CD4-positive, CD25-positive, alpha-beta regulatory T cell (primary cell): ENCODE measurements around the gene ZNF423. TPM values are rescaled to one million over a fixed set of nuclear protein-coding genes. Genes with fewer than 3 reads are reported as not detected.

Experiments used
- ATAC-seq, 2 donors: fragments of 150-1000 bp; cut with Tn5 transposase; one replicate each; pipeline ENCODE4 v1.10.0; 2021; ENCODE audit warnings: low read depth in 2 of 2, moderate number of reproducible peaks in 2 of 2, moderate library complexity in 1 of 2
- DNase-seq, 3 donors: peaks; one replicate each; pipeline versions ENCODE4 v3.0.0 to v3.0.0-alpha.2; 2012 to 2022; ENCODE audit warnings: mixed read lengths in 1 of 3
- H3K27ac ChIP-seq: one replicate; pipeline ENCODE4 v1.7.0; 2013; ENCODE audit warnings: mild to moderate bottlenecking, low read length; ENCODE audit not compliant: insufficient read depth, poor library complexity, severe bottlenecking
- H3K27me3 ChIP-seq: one replicate; pipeline ENCODE4 v1.7.0; 2013; ENCODE audit warnings: low read length; ENCODE audit not compliant: control insufficient read depth, insufficient read depth
- H3K36me3 ChIP-seq: one replicate; pipeline ENCODE4 v1.7.0; 2013; ENCODE audit warnings: mild to moderate bottlenecking, low read length, moderate library complexity; ENCODE audit not compliant: control insufficient read depth, insufficient read depth
- H3K4me1 ChIP-seq: 2 replicates; pipeline ENCODE4 v1.7.0; 2013; ENCODE audit warnings: mild to moderate bottlenecking, low read length; ENCODE audit not compliant: insufficient read depth, control insufficient read depth, poor library complexity, severe bottlenecking
- H3K4me3 ChIP-seq: one replicate; pipeline ENCODE4 v1.7.0; 2013; ENCODE audit warnings: low read depth, mild to moderate bottlenecking, low read length, moderate library complexity
- H3K9me3 ChIP-seq, 2 experiments: 1 replicate in 1 of 2; 2 replicates in 1 of 2; pipeline ENCODE4 v1.7.0; 2013; ENCODE audit warnings: low read length in 2 of 2, mild to moderate bottlenecking in 1 of 2, moderate library complexity in 1 of 2; ENCODE audit not compliant: control insufficient read depth in 2 of 2
- H3K27ac Mint-ChIP-seq, 3 donors: one replicate each; pipeline ENCODE4 v1.8.0; 2020 to 2022; ENCODE audit warnings: mild to moderate bottlenecking in 3 of 3, mixed read lengths in 3 of 3, moderate library complexity in 2 of 3
- H3K27me3 Mint-ChIP-seq: one replicate; pipeline ENCODE4 v1.8.0; 2022; ENCODE audit warnings: mild to moderate bottlenecking, mixed read lengths
- H3K36me3 Mint-ChIP-seq: one replicate; pipeline ENCODE4 v1.8.0; 2020; ENCODE audit warnings: mixed read lengths
- H3K4me1 Mint-ChIP-seq, 4 donors: one replicate each; pipeline ENCODE4 v1.8.0; 2020 to 2022; ENCODE audit warnings: mixed read lengths in 4 of 4, mild to moderate bottlenecking in 1 of 4
- H3K4me3 Mint-ChIP-seq, 4 donors: one replicate each; pipeline ENCODE4 v1.8.0; 2020 to 2022; ENCODE audit warnings: mild to moderate bottlenecking in 4 of 4, mixed read lengths in 4 of 4, moderate library complexity in 3 of 4
- H3K9me3 Mint-ChIP-seq, 7 donors: one replicate each; pipeline ENCODE4 v1.8.0; 2020 to 2022; ENCODE audit warnings: mixed read lengths in 7 of 7, mild to moderate bottlenecking in 3 of 7, moderate library complexity in 2 of 7
- polyA plus RNA-seq, 4 donors: library from polyadenylated mRNA; unstranded; fragments of 300-500 nt; fragmentation: Illumina TruSeq; gene quantifications; one replicate each; pipeline ENCODE4 v1.2.3, GENCODE V29; 2021
- total RNA-seq: library from RNA; stranded (reverse); gene quantifications from one replicate; pipeline ENCODE4 v1.2.3, GENCODE V29; 2022

Gene ZNF423
- total and polyA plus RNA-seq, 5 donors from 2014 or later, result 0.05 TPM; not detected in 4

DNA sequence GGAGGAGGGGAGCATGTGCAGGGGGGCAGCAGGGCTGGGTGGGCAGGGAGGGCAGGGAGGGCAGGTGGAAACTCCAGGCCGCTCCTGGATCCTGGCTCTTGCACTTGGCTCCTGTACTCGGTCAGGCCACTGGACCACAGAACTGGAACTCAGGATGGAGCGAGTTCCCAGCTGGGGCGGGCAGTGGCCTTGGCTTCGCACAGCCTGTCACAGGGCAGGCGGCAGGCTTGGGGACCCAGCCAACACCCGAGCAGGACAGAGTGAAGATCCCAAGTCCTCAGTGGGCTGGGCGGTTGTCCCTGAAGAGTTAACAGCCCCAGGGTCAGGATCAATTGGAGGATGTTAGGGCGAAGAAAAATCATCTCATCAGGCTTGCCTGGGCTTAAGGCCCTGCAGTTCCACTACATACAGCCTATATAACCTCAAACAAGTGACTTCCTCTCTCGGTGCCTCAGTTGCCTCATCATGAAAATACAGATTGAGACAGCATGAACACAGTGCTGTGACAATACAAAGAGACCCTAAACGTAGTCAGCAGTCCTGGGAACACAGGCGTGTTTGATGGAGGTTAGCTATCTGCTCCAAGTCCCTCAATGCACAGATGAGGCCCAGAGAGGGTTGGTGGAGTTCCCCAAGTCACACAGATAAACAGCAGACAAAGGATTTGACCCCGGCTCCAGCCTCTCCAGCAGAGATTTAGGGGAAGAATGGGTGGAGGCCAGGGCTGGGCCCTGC, 21.9 kb downstream of the ZNF423 start:
- peaks cover 9% of the 10 kb centered on the region for H3K27me3 Mint-ChIP-seq
- ATAC-seq, result no peak
- H3K4me1 ChIP-seq, result no peaks in the 10 kb centered on the region
- no peak overlapping the region for H3K4me3 ChIP-seq
- no peak overlapping the region for H3K4me3 Mint-ChIP-seq
- H3K27ac ChIP-seq, result no peak overlapping the region
- no peak overlapping the region for H3K27ac Mint-ChIP-seq
- no peaks in the 10 kb centered on the region for H3K36me3 ChIP-seq
- H3K4me1 Mint-ChIP-seq, result peaks cover 0 to 3% (median 0%) of the 10 kb centered on the region in 4 donors
- H3K27me3 ChIP-seq, result no peaks in the 10 kb centered on the region
- no peaks in the 10 kb centered on the region for H3K9me3 ChIP-seq
- peaks cover 0 to 2% (median 0%) of the 10 kb centered on the region in 7 donors for H3K9me3 Mint-ChIP-seq
- H3K36me3 Mint-ChIP-seq, result no peaks in the 10 kb centered on the region
- no peak for DNase-seq

DNA sequence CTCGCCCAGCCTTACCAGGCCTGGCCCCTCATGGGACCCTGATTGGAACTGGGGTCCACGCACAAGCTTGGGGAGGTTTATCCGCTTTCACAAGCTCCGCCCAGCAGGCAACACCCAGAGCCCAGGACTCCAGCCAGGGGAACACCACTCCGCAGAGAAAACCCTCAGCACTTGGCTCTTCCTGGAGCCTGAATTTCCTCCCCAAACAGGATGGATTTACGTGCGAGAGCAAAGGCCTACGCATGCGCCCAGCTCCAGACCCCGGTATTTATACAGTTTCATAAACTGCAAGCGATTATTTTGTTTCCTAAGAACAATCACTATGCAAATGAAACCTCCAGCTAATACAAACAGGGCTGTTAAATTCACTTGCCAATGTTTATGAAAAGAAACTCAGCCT, 22.8 kb downstream of the ZNF423 start:
- H3K36me3 ChIP-seq, result no peaks in the 10 kb centered on the region
- H3K9me3 ChIP-seq, result no peaks in the 10 kb centered on the region
- no peak overlapping the region for H3K27ac ChIP-seq
- H3K36me3 Mint-ChIP-seq, result no peaks in the 10 kb centered on the region
- peaks cover 0 to 2% (median 0%) of the 10 kb centered on the region in 7 donors for H3K9me3 Mint-ChIP-seq
- ATAC-seq (no peak), DNase-seq (no peak)
- H3K27me3 Mint-ChIP-seq, result peaks cover 9% of the 10 kb centered on the region
- no peaks in the 10 kb centered on the region for H3K4me1 ChIP-seq
- H3K4me3 ChIP-seq, result no peak overlapping the region
- H3K4me1 Mint-ChIP-seq, result peaks cover 0 to 3% (median 0%) of the 10 kb centered on the region in 4 donors
- H3K4me3 Mint-ChIP-seq, result no peak overlapping the region
- no peak overlapping the region for H3K27ac Mint-ChIP-seq
- H3K27me3 ChIP-seq, result no peaks in the 10 kb centered on the region

DNA sequence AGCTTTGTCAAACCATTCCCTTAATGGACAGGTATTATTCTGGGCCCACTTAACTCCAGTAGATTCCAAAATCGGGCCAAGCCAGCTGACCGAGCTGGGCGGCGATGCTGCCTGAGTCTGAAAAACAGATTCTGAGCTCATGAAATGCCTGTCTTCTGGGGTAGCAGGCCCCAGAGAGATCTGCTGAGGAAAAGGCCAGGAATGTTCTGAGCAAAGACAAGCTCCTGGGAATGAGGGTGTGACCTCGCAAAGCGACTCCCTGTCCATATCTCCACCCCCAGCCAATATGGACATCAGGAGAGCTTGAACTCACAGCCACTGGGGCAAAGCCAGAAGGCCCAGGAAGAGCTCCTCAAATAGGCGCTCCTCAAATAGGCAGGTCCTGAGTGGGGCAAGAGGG, 23.7 kb downstream of the ZNF423 start:
- Histone ChIP-seq H3K36me3 (no peaks in the 10 kb centered on the region), H3K4me1 (no peaks in the 10 kb centered on the region), H3K4me3 (no peak overlapping the region), H3K27ac (no peak overlapping the region), H3K9me3 (no peaks in the 10 kb centered on the region), H3K27me3 (no peaks in the 10 kb centered on the region)
- Mint-ChIP-seq H3K4me1 (no peaks in the 10 kb centered on the region), H3K27me3 (peaks cover 7% of the 10 kb centered on the region), H3K4me3 (no peak overlapping the region), H3K36me3 (no peaks in the 10 kb centered on the region), H3K9me3 (peaks cover 0 to 2% (median 0%) of the 10 kb centered on the region in 7 donors), H3K27ac (no peak overlapping the region)
- ATAC-seq (no peak), DNase-seq (no peak)

DNA sequence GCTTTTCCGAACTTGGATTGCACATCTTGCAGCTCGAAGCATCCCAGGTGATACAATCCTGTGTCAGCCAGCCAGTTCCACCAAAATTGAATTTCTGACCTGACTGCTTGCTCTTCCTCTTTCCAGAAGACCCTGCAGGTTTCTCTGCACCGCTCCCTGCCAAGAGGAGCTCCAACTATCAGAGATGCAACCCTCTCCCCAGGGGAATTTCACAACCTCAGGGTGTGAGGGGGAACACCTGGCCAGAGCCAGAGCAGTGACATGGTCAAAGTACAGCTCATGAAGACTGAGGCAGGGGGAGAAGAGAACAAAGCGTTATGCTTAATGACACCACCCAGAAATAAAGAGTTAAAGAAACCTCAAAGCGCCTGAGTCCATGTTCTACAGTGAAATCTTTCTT, 25.0 kb downstream of the ZNF423 start:
- H3K27me3 ChIP-seq, result no peaks in the 10 kb centered on the region
- H3K36me3 ChIP-seq, result no peaks in the 10 kb centered on the region
- Mint-ChIP-seq H3K27me3 (peaks cover 5% of the 10 kb centered on the region), H3K27ac (no peak overlapping the region), H3K4me1 (no peaks in the 10 kb centered on the region), H3K9me3 (peaks cover 0 to 2% (median 0%) of the 10 kb centered on the region in 7 donors), H3K36me3 (no peaks in the 10 kb centered on the region), H3K4me3 (no peak overlapping the region)
- no peak overlapping the region for H3K4me3 ChIP-seq
- H3K4me1 ChIP-seq, result no peaks in the 10 kb centered on the region
- DNase-seq (no peak), ATAC-seq (no peak)
- H3K9me3 ChIP-seq, result no peaks in the 10 kb centered on the region
- no peak overlapping the region for H3K27ac ChIP-seq

DNA sequence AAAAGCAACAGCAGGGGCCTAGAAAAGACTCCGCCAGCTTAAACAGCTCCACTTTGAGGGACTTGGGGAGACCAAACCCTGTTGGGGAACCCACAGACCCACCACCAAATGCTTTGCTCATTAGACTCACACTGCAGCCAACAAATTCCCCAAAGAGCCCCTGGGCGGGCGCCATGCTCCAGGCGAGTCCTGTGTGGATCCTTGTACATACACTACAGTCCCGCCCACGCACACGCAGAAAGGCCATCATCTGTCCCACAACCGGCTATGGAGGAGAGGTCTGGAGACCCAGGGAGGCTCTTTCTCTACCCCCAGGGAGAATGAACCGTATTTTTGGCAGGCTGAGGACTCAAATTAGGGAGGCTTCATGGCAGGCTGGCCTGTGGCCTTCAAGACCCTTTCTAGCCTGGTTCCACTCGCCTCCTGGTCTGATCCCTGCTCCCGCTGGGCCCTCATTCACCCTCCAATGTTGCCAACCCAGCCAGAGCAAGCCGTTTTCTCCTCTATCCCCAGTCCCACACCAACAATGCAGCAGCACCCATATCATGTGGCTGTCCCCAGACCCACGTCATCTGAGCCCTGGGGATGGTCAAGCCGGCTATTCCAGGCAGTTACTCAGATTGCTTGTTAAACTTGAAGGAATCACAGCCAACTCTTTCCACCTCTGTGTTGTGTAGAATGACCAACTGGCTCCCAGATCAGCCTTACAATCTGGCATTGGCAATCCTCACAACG, 27.2 kb downstream of the ZNF423 start:
- peaks cover 5% of the 10 kb centered on the region for H3K27me3 Mint-ChIP-seq
- H3K9me3 Mint-ChIP-seq, result peaks cover 0 to 2% (median 0%) of the 10 kb centered on the region in 7 donors
- no peaks in the 10 kb centered on the region for H3K36me3 Mint-ChIP-seq
- Histone ChIP-seq H3K27ac (no peak overlapping the region), H3K9me3 (no peaks in the 10 kb centered on the region), H3K4me3 (no peak overlapping the region), H3K36me3 (no peaks in the 10 kb centered on the region), H3K27me3 (no peaks in the 10 kb centered on the region), H3K4me1 (no peaks in the 10 kb centered on the region)
- no peak overlapping the region for H3K27ac Mint-ChIP-seq
- no peaks in the 10 kb centered on the region for H3K4me1 Mint-ChIP-seq
- no peak for DNase-seq
- no peak for ATAC-seq
- H3K4me3 Mint-ChIP-seq, result no peak overlapping the region

DNA sequence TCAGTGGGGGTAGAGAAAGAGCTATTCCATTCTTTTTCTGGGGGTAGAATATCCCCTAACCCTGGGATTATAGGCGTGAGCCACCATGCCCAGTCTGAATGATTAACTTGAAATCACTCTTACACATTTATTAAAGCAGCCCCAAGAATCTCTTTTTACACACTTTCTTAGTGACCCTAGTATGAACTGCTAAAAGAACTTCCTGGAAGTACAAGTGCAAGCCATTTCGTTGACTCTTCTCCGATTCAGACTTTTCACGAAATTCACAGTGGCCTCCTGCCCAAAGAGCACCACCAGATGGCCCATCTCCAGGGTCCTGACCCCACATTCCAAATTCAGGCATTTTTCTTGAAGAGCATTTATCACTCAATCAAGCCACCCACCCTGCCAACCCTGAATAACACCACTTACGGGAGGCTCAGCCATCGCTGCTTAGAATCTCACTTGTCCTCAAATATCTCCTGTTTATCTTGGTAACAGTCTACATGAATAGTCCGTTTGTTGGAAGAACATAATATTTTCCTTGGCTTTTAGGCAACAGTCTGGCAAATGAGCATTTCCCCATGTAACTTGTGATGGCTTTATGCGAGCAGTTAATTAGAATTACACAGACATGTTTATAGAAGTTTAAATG, 28.0 kb downstream of the ZNF423 start:
- H3K27me3 Mint-ChIP-seq, result peaks cover 5% of the 10 kb centered on the region

DNA sequence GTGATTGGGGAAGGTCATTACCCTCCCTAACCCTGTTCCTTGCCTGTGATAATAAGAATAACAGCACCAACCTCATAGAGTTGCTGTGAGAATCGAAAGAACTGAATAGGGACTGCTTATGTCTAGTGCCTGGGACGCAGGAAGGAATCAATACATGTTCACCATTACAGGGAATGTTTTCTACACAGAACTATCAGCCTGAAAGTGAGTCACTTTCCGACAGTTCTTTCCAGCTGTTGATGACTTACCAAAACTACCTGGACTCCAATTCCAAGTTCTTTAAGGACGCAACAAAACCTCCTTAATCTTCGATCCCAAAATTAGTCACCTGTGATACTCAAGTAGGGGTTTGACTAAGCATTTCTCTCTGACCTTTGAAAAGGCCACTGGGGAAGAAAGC, 29.4 kb downstream of the ZNF423 start:
- Mint-ChIP-seq H3K36me3 (no peaks in the 10 kb centered on the region), H3K4me3 (no peak overlapping the region), H3K27me3 (peaks cover 9% of the 10 kb centered on the region), H3K27ac (no peak overlapping the region), H3K4me1 (no peaks in the 10 kb centered on the region), H3K9me3 (peaks cover 0 to 2% (median 0%) of the 10 kb centered on the region in 7 donors)
- Histone ChIP-seq H3K36me3 (no peaks in the 10 kb centered on the region), H3K27ac (no peak overlapping the region), H3K4me1 (no peaks in the 10 kb centered on the region), H3K9me3 (no peaks in the 10 kb centered on the region), H3K27me3 (no peaks in the 10 kb centered on the region), H3K4me3 (no peak overlapping the region)
- DNase-seq, result no peak
- ATAC-seq, result no peak

More for the DNA sequence above, 28.0 kb downstream of the ZNF423 start:
- DNase-seq, result no peak
- Mint-ChIP-seq H3K4me3 (no peak overlapping the region), H3K27ac (no peak overlapping the region), H3K36me3 (no peaks in the 10 kb centered on the region), H3K4me1 (no peaks in the 10 kb centered on the region), H3K9me3 (peaks cover 0 to 2% (median 0%) of the 10 kb centered on the region in 7 donors)
- H3K27ac ChIP-seq, result no peak overlapping the region
- H3K9me3 ChIP-seq, result no peaks in the 10 kb centered on the region
- ATAC-seq, result no peak
- H3K36me3 ChIP-seq, result no peaks in the 10 kb centered on the region
- H3K27me3 ChIP-seq, result no peaks in the 10 kb centered on the region
- no peak overlapping the region for H3K4me3 ChIP-seq
- H3K4me1 ChIP-seq, result no peaks in the 10 kb centered on the region
